Caco-2 (cell line): ENCODE results near the gene F13B. TPM values are rescaled to one million over a fixed set of nuclear protein-coding genes. Genes with fewer than 3 reads are reported as not detected.

Experiments used
- BruUV-seq: library from RNA; stranded (reverse); fragments of 400-500 nt; replicated peaks from 2 replicates; lab custom pipeline; 2021; lab: Mats Ljungman, UMichigan
- CTCF ChIA-PET: fragments of 300-600 bp; sonication (Branson Sonifier 250); formaldehyde crosslinking; loops from one replicate; lab custom pipeline; 2022; ENCODE audit warnings: antibody characterized with exemption; lab: Charles Lee
- POLR2A ChIA-PET: fragments of 300-600 bp; sonication (Branson Sonifier 250); formaldehyde crosslinking; loops from one replicate; lab custom pipeline; 2022; ENCODE audit warnings: antibody characterized with exemption; lab: Charles Lee
- DNase-seq, 2 experiments: peaks; one replicate each; pipeline versions ENCODE4 v3.0.0 to v3.0.0-alpha.2; 2020 to 2022
- H3K27me3 ChIP-seq: replicated peaks from 2 replicates; pipeline ENCODE4 v1.6.0; 2011; ENCODE audit warnings: low read length; ENCODE audit not compliant: control insufficient read depth, insufficient read depth
- H3K36me3 ChIP-seq: 2 replicates; pipeline ENCODE4 v1.5.1; 2011; ENCODE audit warnings: low read length; ENCODE audit not compliant: control insufficient read depth, insufficient read depth
- H3K4me1 ChIP-seq: fragments of 250-450 bp; sonication (Bioruptor Pico); 2 replicates; pipeline ENCODE4 v1.5.1; 2020; ENCODE audit warnings: mild to moderate bottlenecking
- H3K4me3 ChIP-seq: 2 replicates; pipeline ENCODE4 v1.5.1; 2011; ENCODE audit warnings: low read depth, mild to moderate bottlenecking, control low read depth, low read length
- H3K9me3 ChIP-seq: fragments of 250-450 bp; sonication (Bioruptor Pico); 2 replicates; pipeline ENCODE4 v1.5.1; 2020; ENCODE audit warnings: mild to moderate bottlenecking, moderate library complexity
- H3K27ac Mint-ChIP-seq: one replicate; pipeline ENCODE4 v1.8.0; 2022; ENCODE audit warnings: mixed read lengths; ENCODE audit not compliant: unreplicated experiment
- H3K27me3 Mint-ChIP-seq: one replicate; pipeline ENCODE4 v1.8.0; 2022; ENCODE audit warnings: mixed read lengths; ENCODE audit not compliant: insufficient read depth, unreplicated experiment
- H3K36me3 Mint-ChIP-seq: one replicate; pipeline ENCODE4 v1.8.0; 2022; ENCODE audit warnings: mild to moderate bottlenecking, mixed read lengths; ENCODE audit not compliant: insufficient read depth, unreplicated experiment
- H3K4me1 Mint-ChIP-seq: one replicate; pipeline ENCODE4 v1.8.0; 2022; ENCODE audit warnings: low read depth, mixed read lengths; ENCODE audit not compliant: unreplicated experiment
- H3K4me3 Mint-ChIP-seq: one replicate; pipeline ENCODE4 v1.8.0; 2022; ENCODE audit warnings: mild to moderate bottlenecking, moderate library complexity, mixed read lengths; ENCODE audit not compliant: unreplicated experiment
- H3K9me3 Mint-ChIP-seq: one replicate; pipeline ENCODE4 v1.8.0; 2022; ENCODE audit warnings: mixed read lengths; ENCODE audit not compliant: unreplicated experiment
- intact Hi-C: fragments of 100-400 bp; cut with micrococcal nuclease; formaldehyde crosslinking; loops from one replicate; pipeline ENCODE4 v1.10.0; 2022; ENCODE audit not compliant: unreplicated experiment
- total RNA-seq: library from RNA; stranded (reverse); gene quantifications from 2 replicates; pipeline ENCODE4 v1.2.3, GENCODE V29; 2022
- TF ChIP-seq, protein P1 (sequence below), 2 experiments: fragments of 200-600 bp in 1 of 2; IDR thresholded peaks; 1 replicate in 1 of 2; 2 replicates in 1 of 2; pipeline versions ENCODE4 v1.5.1 to v1.8.0; 2011 to 2022; ENCODE audit warnings: antibody characterized with exemption in 1 of 2, control low read depth in 1 of 2, inconsistent platforms in 1 of 2, low read depth in 1 of 2, low read length in 1 of 2, mild to moderate bottlenecking in 1 of 2, moderate library complexity in 1 of 2; ENCODE audit not compliant: insufficient read depth in 1 of 2, severe bottlenecking in 1 of 2, unreplicated experiment in 1 of 2

Gene F13B
- total RNA-seq, 1 experiment from 2014 or later, result not detected

DNA sequence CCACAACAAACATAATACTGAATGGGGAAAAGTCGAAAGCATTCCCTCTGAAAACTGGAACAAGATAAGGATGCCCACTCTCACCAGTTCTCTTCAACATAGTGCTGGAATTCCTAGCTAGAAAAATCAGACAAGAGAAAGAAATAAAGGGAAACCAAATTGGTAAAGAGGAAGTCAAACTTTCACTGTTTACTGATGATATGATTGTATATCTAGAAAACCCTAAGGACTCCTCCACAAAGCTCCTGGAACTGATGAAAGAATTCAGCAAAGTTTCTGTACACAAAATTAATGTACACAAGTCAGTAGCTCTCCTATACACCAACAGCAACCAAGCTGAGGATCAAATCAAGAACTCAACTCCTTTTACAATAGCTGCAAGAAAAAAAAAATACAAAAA lies 6.9 kb upstream of the F13B start:
- no TSS peak for BruUV-seq

GRCh38 chr1:197067457-197067818 lies 378 bp upstream of the F13B start:
- no peak for DNase-seq
- intact Hi-C loops, result loop anchor here (2.0 kb wide), 1 partner anchor 239 kb away; no protein-coding TSS in a partner anchor
- no peaks in the 10 kb centered on the region for H3K27me3 ChIP-seq
- POLR2A ChIA-PET, result no interaction called here
- no peaks in the 10 kb centered on the region for H3K36me3 ChIP-seq
- H3K27ac Mint-ChIP-seq, result no peak overlapping the region
- no peak overlapping the region for H3K4me3 Mint-ChIP-seq
- no peaks in the 10 kb centered on the region for H3K4me1 Mint-ChIP-seq
- no peaks in the 10 kb centered on the region for H3K9me3 ChIP-seq
- no peaks in the 10 kb centered on the region for H3K4me1 ChIP-seq
- no TSS peak for BruUV-seq
- no peak overlapping the region for H3K4me3 ChIP-seq
- H3K36me3 Mint-ChIP-seq, result no peaks in the 10 kb centered on the region
- TF ChIP-seq, protein P1, sequence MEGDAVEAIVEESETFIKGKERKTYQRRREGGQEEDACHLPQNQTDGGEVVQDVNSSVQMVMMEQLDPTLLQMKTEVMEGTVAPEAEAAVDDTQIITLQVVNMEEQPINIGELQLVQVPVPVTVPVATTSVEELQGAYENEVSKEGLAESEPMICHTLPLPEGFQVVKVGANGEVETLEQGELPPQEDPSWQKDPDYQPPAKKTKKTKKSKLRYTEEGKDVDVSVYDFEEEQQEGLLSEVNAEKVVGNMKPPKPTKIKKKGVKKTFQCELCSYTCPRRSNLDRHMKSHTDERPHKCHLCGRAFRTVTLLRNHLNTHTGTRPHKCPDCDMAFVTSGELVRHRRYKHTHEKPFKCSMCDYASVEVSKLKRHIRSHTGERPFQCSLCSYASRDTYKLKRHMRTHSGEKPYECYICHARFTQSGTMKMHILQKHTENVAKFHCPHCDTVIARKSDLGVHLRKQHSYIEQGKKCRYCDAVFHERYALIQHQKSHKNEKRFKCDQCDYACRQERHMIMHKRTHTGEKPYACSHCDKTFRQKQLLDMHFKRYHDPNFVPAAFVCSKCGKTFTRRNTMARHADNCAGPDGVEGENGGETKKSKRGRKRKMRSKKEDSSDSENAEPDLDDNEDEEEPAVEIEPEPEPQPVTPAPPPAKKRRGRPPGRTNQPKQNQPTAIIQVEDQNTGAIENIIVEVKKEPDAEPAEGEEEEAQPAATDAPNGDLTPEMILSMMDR (IDR thresholded peaks at IDR 0.05; ENCODE audit: insufficient read depth in 1 of 2, low read depth in 1 of 2, low read length in 1 of 2, severe bottlenecking in 1 of 2, unreplicated experiment in 1 of 2), result no peak
- CTCF ChIA-PET, result no interaction called here
- H3K27me3 Mint-ChIP-seq, result no peaks in the 10 kb centered on the region
- peaks cover 4% of the 10 kb centered on the region for H3K9me3 Mint-ChIP-seq

More for the DNA sequence above, 6.9 kb upstream of the F13B start:
- Mint-ChIP-seq H3K27me3 (no peaks in the 10 kb centered on the region), H3K36me3 (no peaks in the 10 kb centered on the region), H3K9me3 (peaks cover 10% of the 10 kb centered on the region), H3K4me3 (no peak overlapping the region), H3K4me1 (no peaks in the 10 kb centered on the region), H3K27ac (no peak overlapping the region)
- Histone ChIP-seq H3K36me3 (no peaks in the 10 kb centered on the region), H3K4me3 (no peak overlapping the region), H3K4me1 (no peaks in the 10 kb centered on the region), H3K9me3 (no peaks in the 10 kb centered on the region), H3K27me3 (no peaks in the 10 kb centered on the region)
- POLR2A ChIA-PET, result no interaction called here
- TF ChIP-seq, protein P1 (IDR thresholded peaks at IDR 0.05; ENCODE audit: insufficient read depth in 1 of 2, low read depth in 1 of 2, low read length in 1 of 2, severe bottlenecking in 1 of 2, unreplicated experiment in 1 of 2), result no peak
- CTCF ChIA-PET, result no interaction called here
- intact Hi-C loops, result no loop called here
- no peak for DNase-seq

DNA sequence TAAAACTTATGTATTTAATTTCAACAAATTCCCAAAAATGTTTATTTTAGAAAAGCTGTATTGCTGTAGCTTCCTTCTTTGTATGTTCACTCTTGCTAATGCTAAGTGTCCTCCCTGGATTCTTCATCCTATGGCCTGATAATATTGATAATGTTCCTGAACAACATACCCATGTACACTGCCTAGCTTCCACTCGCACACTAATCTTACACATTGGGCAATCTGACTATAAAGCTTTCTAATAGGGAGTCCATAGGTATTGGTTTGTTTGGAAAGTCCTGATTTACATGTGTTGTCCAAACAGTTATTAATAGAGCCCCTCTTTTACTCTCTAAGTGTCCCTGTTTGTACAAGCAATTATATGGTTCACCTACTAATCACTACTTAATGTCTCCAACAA lies 783 bp downstream of the F13B start:
- BruUV-seq, result no TSS peak
- Mint-ChIP-seq H3K4me3 (no peak overlapping the region), H3K36me3 (no peaks in the 10 kb centered on the region), H3K4me1 (no peaks in the 10 kb centered on the region), H3K27ac (no peak overlapping the region), H3K27me3 (no peaks in the 10 kb centered on the region), H3K9me3 (no peaks in the 10 kb centered on the region)
- TF ChIP-seq, protein P1 (IDR thresholded peaks at IDR 0.05; ENCODE audit: insufficient read depth in 1 of 2, low read depth in 1 of 2, low read length in 1 of 2, severe bottlenecking in 1 of 2, unreplicated experiment in 1 of 2), result no peak
- no peaks in the 10 kb centered on the region for H3K36me3 ChIP-seq
- H3K4me3 ChIP-seq, result no peak overlapping the region
- intact Hi-C loops, result loop anchor here (1.0 to 2.0 kb wide), 2 partner anchors 237 to 323 kb away; no protein-coding TSS in a partner anchor
- no peaks in the 10 kb centered on the region for H3K9me3 ChIP-seq
- no peak for DNase-seq
- H3K27me3 ChIP-seq, result no peaks in the 10 kb centered on the region
- no peaks in the 10 kb centered on the region for H3K4me1 ChIP-seq
- POLR2A ChIA-PET, result no interaction called here
- CTCF ChIA-PET, result no interaction called here
